GM10248 (cell line): Measurements from ENCODE around the gene OR4K14.

Experiments used
- CTCF ChIA-PET: fragments of 300-600 bp; sonication (Branson Sonifier 250); formaldehyde crosslinking; extraction: SDS; loops from one replicate; lab custom pipeline; 2021; ENCODE audit warnings: antibody characterized with exemption; lab: Yijun Ruan, JAX
- POLR2A ChIA-PET: fragments of 350-650 bp; sonication (Branson Sonifier 250); formaldehyde crosslinking; extraction: SDS; loops from one replicate; lab custom pipeline; 2020; ENCODE audit warnings: antibody characterized with exemption; lab: Yijun Ruan, JAX
- DNase-seq: peaks from one replicate; pipeline ENCODE4 v3.0.0; 2012; ENCODE audit errors: extremely low spot score
- CTCF ChIP-seq: IDR thresholded peaks from 2 replicates; pipeline ENCODE4 v1.5.1; 2012; ENCODE audit warnings: mild to moderate bottlenecking, low read depth; ENCODE audit errors: extremely low read depth, missing control alignments, control extremely low read depth

The OR4K14 gene

GRCh38 chr14:20031058-20031457 lies 12.0 kb upstream of the OR4K14 start:
- no peak for TF ChIP-seq CTCF
- CTCF ChIA-PET, result interaction anchor here (1.3 kb wide), 1 partner anchor 9 kb away, joined by 3 read pairs; no protein-coding TSS in a partner anchor
- POLR2A ChIA-PET, result no interaction called here
- no peak for DNase-seq

DNA sequence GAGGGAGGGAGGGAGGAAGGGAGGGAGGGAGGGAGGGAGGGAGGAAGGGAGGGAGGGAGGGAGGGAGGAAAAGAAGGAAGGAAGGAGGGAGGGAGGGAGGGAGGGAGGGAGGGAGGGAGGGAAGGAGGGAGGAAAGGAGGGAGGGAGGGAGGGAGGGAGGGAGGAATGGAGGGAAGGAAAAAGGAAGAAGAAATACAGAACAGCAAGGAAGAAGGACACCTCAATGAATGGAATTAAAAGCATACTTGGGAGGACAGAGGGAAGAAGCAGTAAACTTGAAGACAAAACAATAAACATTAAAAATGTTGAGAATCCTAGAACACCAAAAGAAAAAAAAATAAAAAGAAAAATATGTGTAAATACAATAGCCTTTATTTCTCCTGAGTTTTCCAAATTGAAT lies 11.0 kb downstream of the OR4K14 start:
- TF ChIP-seq CTCF, result no peak
- ChIA-PET POLR2A (no interaction called here), CTCF (no interaction called here)
- DNase-seq, result no peak

DNA sequence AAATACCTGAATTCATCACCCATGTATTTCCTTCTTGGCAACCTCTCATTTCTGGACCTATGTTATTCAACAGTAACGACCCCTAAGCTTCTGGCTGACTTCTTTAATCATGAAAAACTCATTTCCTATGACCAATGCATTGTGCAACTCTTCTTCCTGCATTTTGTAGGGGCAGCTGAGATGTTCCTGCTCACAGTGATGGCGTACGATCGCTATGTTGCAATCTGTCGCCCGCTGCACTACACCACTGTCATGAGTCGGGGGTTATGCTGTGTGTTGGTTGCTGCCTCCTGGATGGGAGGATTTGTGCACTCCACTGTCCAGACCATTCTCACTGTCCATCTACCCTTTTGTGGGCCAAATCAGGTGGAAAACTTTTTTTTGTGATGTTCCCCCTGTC lies 16.8 kb downstream of the OR4K14 start:
- POLR2A ChIA-PET, result no interaction called here
- no peak for DNase-seq
- no peak for TF ChIP-seq CTCF
- CTCF ChIA-PET, result interaction anchor here (1.2 kb wide), 1 partner anchor 12 kb away, joined by 3 read pairs; no protein-coding TSS in a partner anchor

DNA sequence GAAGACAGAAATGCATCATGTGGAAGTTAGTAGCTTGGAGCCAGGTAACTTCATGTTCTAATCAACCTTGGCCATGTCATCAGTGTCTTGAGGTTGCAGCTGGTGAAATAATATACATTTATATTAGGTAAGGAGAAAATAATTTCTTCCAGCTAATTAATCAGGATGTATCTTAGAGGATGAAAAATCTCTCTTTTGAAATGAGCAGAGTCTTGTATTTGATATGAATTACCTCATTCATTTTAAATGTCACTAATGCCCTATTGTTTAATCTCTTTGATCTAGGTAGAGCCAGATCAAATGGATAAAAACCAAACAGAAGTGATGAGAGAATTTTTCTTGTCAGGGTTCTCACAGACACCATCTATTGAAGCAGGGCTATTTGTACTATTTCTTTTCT lies 17.2 kb downstream of the OR4K14 start, which contains the start of gene OR4Q2:
OR4Q2 (plus strand) TSS at position 301 of the 400 bp plus-strand sequence.
- TF ChIP-seq CTCF, result no peak
- POLR2A ChIA-PET, result no interaction called here
- no peak for DNase-seq
- CTCF ChIA-PET, result interaction anchor here (1.2 kb wide), 1 partner anchor 12 kb away, joined by 3 read pairs; no protein-coding TSS in a partner anchor

GRCh38 chr14:19993438-19993837 lies 25.7 kb downstream of the OR4K14 start:
- POLR2A ChIA-PET, result no interaction called here
- TF ChIP-seq CTCF, result no peak
- CTCF ChIA-PET, result no interaction called here
- no peak for DNase-seq

GRCh38 chr14:19975291-19975690 lies 43.8 kb downstream of the OR4K14 start, which contains the start of gene OR4K15:
Gene OR4K15, plus strand, starts transcription at chr14:19975591. Its CDS starts 0 bp downstream, at chr14:19975591.
- POLR2A ChIA-PET, result no interaction called here
- DNase-seq, result no peak
- no peak for TF ChIP-seq CTCF
- CTCF ChIA-PET, result no interaction called here
